ENCODE results near the gene ASAH2B. TPM values are rescaled to one million over a fixed set of nuclear protein-coding genes. Genes with fewer than 3 reads are reported as not detected.
"Not testable (repeated sequence)": the region's sequence is repeated elsewhere in the genome, so short reads cannot be mapped to it uniquely, and the experiment has no call there.

ASAH2B gene
- total RNA-seq, 1 experiment from 2014 or later, result 8.6 TPM

GRCh38 chr10:50787962-50788361, 48.2 kb downstream of the ASAH2B start:
- not testable (repeated sequence) for H3K18ac ChIP-seq (ENCODE audit: insufficient read length, low read depth, low read length); H4K20me1 ChIP-seq (ENCODE audit: control insufficient read depth, insufficient read depth, insufficient read length); H3T11ph ChIP-seq (ENCODE audit: low read length); H4K8ac ChIP-seq (replicated peaks; ENCODE audit: insufficient read length, low read depth, low read length); H2BK20ac ChIP-seq (ENCODE audit: low read depth, low read length, poor library complexity, severe bottlenecking); H2BK12ac ChIP-seq (ENCODE audit: insufficient read length, low read depth, low read length); H3K4me1 ChIP-seq (ENCODE audit: insufficient read depth, low read length); H3K36me3 Mint-ChIP-seq (ENCODE audit: insufficient read depth in 1 of 3, low read depth in 3 of 3); H2BK5ac ChIP-seq (ENCODE audit: insufficient read length, low read length); H3K4me2 ChIP-seq (ENCODE audit: insufficient read depth, insufficient read length, low read length); H3K27me3 Mint-ChIP-seq (ENCODE audit: low read depth); H3K4ac ChIP-seq (ENCODE audit: low read depth, low read length); H3K9ac ChIP-seq (ENCODE audit: extremely low read depth, insufficient read length, low read length); H3K9me3 ChIP-seq (ENCODE audit: control insufficient read depth, low read depth, low read length); H2AK5ac ChIP-seq (ENCODE audit: insufficient read length, low read length); H3K23ac ChIP-seq (ENCODE audit: insufficient read length, low read depth, low read length); H4K91ac ChIP-seq (ENCODE audit: insufficient read length, low read depth, low read length); H3K27ac ChIP-seq (ENCODE audit: insufficient read length, low read depth, low read length); H3K79me2 ChIP-seq (ENCODE audit: insufficient read depth, low read length); H3K79me1 ChIP-seq (ENCODE audit: insufficient read depth, low read depth, low read length, poor library complexity, severe bottlenecking); H2BK120ac ChIP-seq (ENCODE audit: low read depth, low read length, poor library complexity, severe bottlenecking); H4K5ac ChIP-seq (ENCODE audit: insufficient read length, low read depth, low read length); H2BK15ac ChIP-seq (ENCODE audit: low read depth, low read length); H3K56ac ChIP-seq (ENCODE audit: insufficient read length, low read depth, low read length); H3K27me3 ChIP-seq (ENCODE audit: insufficient read depth, low read length); H3K9me3 Mint-ChIP-seq; H3K14ac ChIP-seq (ENCODE audit: insufficient read depth, low read length); H3K23me2 ChIP-seq (ENCODE audit: insufficient read length, low read depth, low read length, poor library complexity, severe bottlenecking)
- peak; percentile 69 for DNase-seq
- H3K4me3 Mint-ChIP-seq, result peak overlapping the region in 1 of 2 experiments; percentile 17; a peak in 1 of 5 replicates
- no CpG with 5 or more reads among the region's 5 CpGs for WGBS (ENCODE audit: extremely low coverage, insufficient read length, low lambda C conversion rate)
- H3K4me1 Mint-ChIP-seq, result peaks cover 16 to 17% of the 10 kb centered on the region in 2 experiments
- H3K27ac Mint-ChIP-seq, result peak overlapping the region in 2 of 3 experiments; percentile 12 to 62; a peak in 1 of 7 replicates
- peak overlapping the region; percentile 19 for H2AFZ ChIP-seq (ENCODE audit: low read length)

Measured in H9 (cell line).